ENCODE results near the gene DNAJC21. TPM values are rescaled to one million over a fixed set of nuclear protein-coding genes. Genes with fewer than 3 reads are reported as not detected.

DNAJC21 gene
- total and polyA plus RNA-seq, 10 of the 15 experiments (the other 5 are each of a cell fraction or from before 2014, with no cell fraction given), result 9.2 to 53.5 (median 23.7) TPM

DNA sequence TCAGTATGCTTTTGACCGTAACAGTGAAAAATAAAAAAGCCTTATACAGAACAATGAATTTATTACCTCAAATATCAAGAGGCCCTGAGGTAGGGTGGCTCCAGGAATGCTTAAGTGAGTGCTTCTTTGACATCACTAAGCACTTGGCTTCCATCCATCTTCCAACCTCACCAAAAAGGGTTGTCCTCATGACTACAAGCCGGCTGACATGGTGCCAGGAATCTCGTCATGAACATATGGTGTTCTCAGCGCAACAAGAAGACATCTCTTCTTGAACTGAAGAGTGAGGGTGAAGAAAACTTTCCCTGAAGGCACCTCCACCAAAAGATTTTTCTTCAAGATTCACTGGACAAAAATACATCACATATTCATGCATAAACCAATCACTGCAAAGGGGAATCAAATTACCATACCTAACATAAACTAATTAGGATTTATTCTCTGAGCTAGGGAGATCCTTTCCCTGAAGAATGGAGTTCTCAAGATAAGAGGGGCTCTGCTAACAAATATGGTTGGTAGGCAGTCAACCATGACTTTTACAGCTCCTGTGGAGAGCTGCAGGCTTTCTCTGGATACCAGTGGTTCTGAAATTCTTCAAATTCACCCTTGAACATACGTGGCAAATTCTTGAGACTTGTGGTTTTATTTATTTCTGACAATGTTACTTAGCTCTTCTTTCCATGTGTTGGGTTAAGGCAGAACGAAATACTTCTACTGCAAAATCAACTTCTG, 68.9 kb downstream of the DNAJC21 start (continued):
- TF ChIP-seq, protein P1, sequence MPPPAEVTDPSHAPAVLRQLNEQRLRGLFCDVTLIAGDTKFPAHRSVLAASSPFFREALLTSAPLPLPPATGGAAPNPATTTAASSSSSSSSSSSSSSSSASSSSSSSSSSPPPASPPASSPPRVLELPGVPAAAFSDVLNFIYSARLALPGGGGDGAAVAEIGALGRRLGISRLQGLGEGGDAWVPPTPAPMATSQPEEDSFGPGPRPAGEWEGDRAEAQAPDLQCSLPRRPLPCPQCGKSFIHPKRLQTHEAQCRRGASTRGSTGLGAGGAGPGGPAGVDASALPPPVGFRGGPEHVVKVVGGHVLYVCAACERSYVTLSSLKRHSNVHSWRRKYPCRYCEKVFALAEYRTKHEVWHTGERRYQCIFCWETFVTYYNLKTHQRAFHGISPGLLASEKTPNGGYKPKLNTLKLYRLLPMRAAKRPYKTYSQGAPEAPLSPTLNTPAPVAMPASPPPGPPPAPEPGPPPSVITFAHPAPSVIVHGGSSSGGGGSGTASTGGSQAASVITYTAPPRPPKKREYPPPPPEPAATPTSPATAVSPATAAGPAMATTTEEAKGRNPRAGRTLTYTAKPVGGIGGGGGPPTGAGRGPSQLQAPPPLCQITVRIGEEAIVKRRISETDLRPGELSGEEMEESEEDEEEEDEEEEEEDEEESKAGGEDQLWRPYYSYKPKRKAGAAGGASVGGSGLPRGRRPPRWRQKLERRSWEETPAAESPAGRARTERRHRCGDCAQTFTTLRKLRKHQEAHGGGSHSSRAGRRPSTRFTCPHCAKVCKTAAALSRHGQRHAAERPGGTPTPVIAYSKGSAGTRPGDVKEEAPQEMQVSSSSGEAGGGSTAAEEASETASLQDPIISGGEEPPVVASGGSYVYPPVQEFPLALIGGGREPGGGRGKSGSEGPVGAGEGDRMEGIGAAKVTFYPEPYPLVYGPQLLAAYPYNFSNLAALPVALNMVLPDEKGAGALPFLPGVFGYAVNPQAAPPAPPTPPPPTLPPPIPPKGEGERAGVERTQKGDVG (CRISPR knock-in tag; IDR thresholded peaks at IDR 0.05), result no peak
- TF ChIP-seq MYB (IDR thresholded peaks at IDR 0.05; ENCODE audit: borderline replicate concordance, low read depth, low read length), result no peak

DNA sequence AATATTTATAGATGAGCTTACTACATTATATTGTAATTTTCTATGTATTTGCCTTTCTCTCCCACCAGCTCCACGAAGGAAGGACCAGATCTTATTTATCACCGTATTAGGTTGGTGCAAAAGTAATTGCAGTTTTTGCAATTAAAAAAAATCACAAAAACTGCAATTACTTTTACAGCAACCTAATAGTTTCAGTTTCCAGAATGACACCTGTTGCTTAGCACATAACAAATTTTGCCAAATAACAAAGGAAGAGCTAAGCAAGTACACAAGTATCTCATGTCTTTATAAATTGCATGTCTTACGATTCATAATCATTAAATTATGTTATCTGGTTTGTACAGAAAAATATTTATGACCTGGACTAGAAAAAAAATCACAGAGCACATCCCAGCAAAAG, 72.5 kb downstream of the DNAJC21 start:
- no peak for ATAC-seq
- no peak overlapping the region for H3K4me3 ChIP-seq
- BruUV-seq (replicated peaks), result no TSS peak
- no peak overlapping the region for H3K27ac ChIP-seq (ENCODE audit: control insufficient read depth, insufficient read depth)
- DNase-seq (ENCODE audit: low read depth, low spot score), result no peak
- H3K9me3 ChIP-seq (replicated peaks; ENCODE audit: control insufficient read depth, insufficient read depth, low read length), result no peaks in the 10 kb centered on the region
- intact Hi-C loops (cut with micrococcal nuclease; ENCODE audit: unreplicated experiment), result loop anchor here (5.0 to 10.0 kb wide), 3 partner anchors 85 to 517 kb away; partner anchors contain the start of genes BRIX1 and RAD1
- SMC1A ChIA-PET (ENCODE audit: uncharacterized antibody, unreplicated experiment), result interaction anchor here (0.7 to 5.5 kb wide), 12 partner anchors 9 to 487 kb away, joined by 3 to 121 read pairs (median 4); partner anchors contain the start of genes BRIX1 and RAD1
- in situ Hi-C loops (cut with MboI), result no loop called here
- H3K4me2 ChIP-seq (ENCODE audit: control insufficient read depth, insufficient read depth), result no peak overlapping the region
- no peak for TF ChIP-seq RBBP5 (conservative IDR thresholded peaks at IDR 0.05)
- TF ChIP-seq BMI1 (IDR thresholded peaks at IDR 0.05; ENCODE audit: borderline replicate concordance), result no peak
- no peak for TF ChIP-seq HDGF (IDR thresholded peaks at IDR 0.05)
- no peak for TF ChIP-seq CBX5 (IDR thresholded peaks at IDR 0.05; ENCODE audit: low read depth)
- no peak for TF ChIP-seq ZNF622 (IDR thresholded peaks at IDR 0.05)
- no peak for TF ChIP-seq FOXK2 (IDR thresholded peaks at IDR 0.05)
- WGBS (ENCODE audit: insufficient coverage, insufficient replicate concordance, low lambda C conversion rate, missing lambda C conversion rate), result 7% methylated on average over 3 of the region's 3 CpGs
- H3K9ac ChIP-seq (ENCODE audit: control insufficient read depth, insufficient read depth, low read length), result no peak overlapping the region
- no peak overlapping the region for H2AFZ ChIP-seq (ENCODE audit: control insufficient read depth, low read depth, low read length)
- no peak for FAIRE-seq
- H3K27me3 ChIP-seq (replicated peaks in 1 of 2; ENCODE audit: control insufficient read depth in 2 of 2, insufficient read depth in 2 of 2, low read length in 1 of 2), result no peaks in the 10 kb centered on the region
- RAD21 ChIA-PET (ENCODE audit: unreplicated experiment), result interaction anchor here (1.2 to 6.6 kb wide), 5 partner anchors 24 to 478 kb away, joined by 3 to 123 read pairs (median 7); partner anchors contain the start of gene DNAJC21
- 0 out of 2 replicates have a peak, but pooled peaks cover 5% of the 10 kb centered on the region for H3K4me1 ChIP-seq (ENCODE audit: control insufficient read depth, insufficient read depth, low read length)
- no peaks in the 10 kb centered on the region for H3K79me2 ChIP-seq (ENCODE audit: control insufficient read depth, insufficient read depth, low read length)
- CTCF ChIA-PET, result interaction anchor here (0.7 to 5.0 kb wide), 26 partner anchors 9 to 923 kb away, joined by 3 to 185 read pairs (median 3); partner anchors contain the start of genes BRIX1, DNAJC21 and RAD1
- H3K36me3 ChIP-seq (ENCODE audit: control insufficient read depth in 2 of 2, insufficient read depth in 2 of 2, low read length in 1 of 2), result no peaks in the 10 kb centered on the region
- H4K20me1 ChIP-seq (ENCODE audit: control insufficient read depth, insufficient read depth), result no peaks in the 10 kb centered on the region
- POLR2A ChIA-PET, result interaction anchor here (1.2 kb wide), 1 partner anchor 24 kb away, joined by 4 read pairs; no protein-coding TSS in a partner anchor
